ENCODE data around the gene C16orf96. TPM values are rescaled to one million over a fixed set of nuclear protein-coding genes. Genes with fewer than 3 reads are reported as not detected.
"Not testable (repeated sequence)": the region's sequence is repeated elsewhere in the genome, so short reads cannot be mapped to it uniquely, and the experiment has no call there.

Gene C16orf96
- total RNA-seq, 1 experiment from 2014 or later: 0.38 TPM

DNA sequence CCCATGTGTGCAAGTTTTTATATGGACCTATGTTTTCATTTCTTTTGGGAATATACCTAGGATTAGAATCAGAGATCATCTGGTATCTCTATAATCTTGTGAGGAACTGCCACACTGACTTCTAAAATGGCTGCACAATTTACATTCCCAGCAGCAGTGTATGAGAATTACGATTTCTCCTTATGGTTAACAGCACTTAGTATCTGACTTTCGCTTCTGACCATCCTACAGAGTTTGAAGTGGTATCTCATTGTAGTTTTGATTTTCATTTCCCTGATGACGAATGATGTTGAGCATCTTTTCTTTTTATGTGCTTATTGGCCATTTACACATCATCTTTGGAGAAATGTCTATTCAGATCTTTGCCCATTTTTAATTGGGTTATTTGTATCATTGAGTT lies 10.0 kb downstream of the C16orf96 start:
- H3K27me3 ChIP-seq (ENCODE audit: control insufficient read depth, insufficient read depth, low read length): no peaks in the 10 kb centered on the region
- DNase-seq: no peak
- H3K36me3 ChIP-seq (replicated peaks; ENCODE audit: control insufficient read depth, insufficient read depth, low read length): no peaks in the 10 kb centered on the region
- H3K4me3 ChIP-seq (ENCODE audit: insufficient read depth, low read depth, low read length): no peak overlapping the region

DNA sequence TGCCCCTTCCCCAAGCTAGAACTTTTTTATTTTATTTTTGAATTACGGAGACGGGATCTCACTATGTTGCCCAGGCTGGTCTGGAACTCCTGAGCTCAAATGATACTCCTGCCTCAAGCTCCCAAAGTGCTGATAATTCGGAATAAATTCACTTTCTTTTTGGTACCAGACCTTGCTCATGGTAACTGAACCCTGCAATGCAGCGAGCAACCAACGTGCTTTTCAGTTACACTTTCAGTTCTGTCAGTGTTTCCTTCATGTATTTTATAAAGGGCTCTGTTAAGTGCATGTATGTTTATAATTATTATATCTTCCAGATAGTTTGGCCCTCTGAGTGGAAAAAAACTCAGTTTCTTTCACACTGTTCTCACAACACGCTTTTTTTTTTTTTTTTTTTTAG lies 13.9 kb downstream of the C16orf96 start:
- Histone ChIP-seq H3K36me3 (replicated peaks; ENCODE audit: control insufficient read depth, insufficient read depth, low read length) (no peaks in the 10 kb centered on the region), H3K4me3 (ENCODE audit: insufficient read depth, low read depth, low read length) (no peak overlapping the region)
- DNase-seq: no peak

GRCh38 chr16:4570688-4571321 lies 14.7 kb downstream of the C16orf96 start:
- peak; percentile 70 for DNase-seq
- Histone ChIP-seq H3K27me3 (ENCODE audit: control insufficient read depth, insufficient read depth, low read length) (no peaks in the 10 kb centered on the region), H3K36me3 (replicated peaks; ENCODE audit: control insufficient read depth, insufficient read depth, low read length) (no peaks in the 10 kb centered on the region), H3K4me3 (ENCODE audit: insufficient read depth, low read depth, low read length) (no peak overlapping the region)

More for the DNA sequence above, 13.9 kb downstream of the C16orf96 start:
- no peaks in the 10 kb centered on the region for H3K27me3 ChIP-seq (ENCODE audit: control insufficient read depth, insufficient read depth, low read length)

DNA sequence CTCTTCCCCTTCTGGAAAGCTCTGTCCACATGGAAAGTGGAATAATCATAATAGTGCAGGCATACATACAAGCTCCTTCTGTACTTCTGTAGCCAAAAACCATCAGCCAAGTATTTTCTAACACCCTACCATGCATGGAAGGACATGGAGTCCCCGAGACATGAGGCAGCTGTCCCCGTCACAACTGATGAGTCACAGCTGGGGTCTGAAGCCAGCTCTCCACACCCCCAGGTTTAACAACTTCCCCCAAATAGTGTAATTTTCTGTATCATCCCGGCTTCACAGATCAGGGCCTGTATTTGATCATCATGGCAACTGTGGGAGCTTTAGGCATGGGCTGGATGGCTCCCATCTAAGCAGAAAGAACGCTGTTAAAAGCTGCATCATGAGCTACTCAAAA lies 16.6 kb downstream of the C16orf96 start:
- Histone ChIP-seq H3K27me3 (ENCODE audit: control insufficient read depth, insufficient read depth, low read length) (no peaks in the 10 kb centered on the region), H3K4me3 (ENCODE audit: insufficient read depth, low read depth, low read length) (no peak overlapping the region), H3K36me3 (replicated peaks; ENCODE audit: control insufficient read depth, insufficient read depth, low read length) (no peaks in the 10 kb centered on the region)
- no peak for DNase-seq

- H3K4me3 ChIP-seq (ENCODE audit: insufficient read depth, low read depth, low read length); H3K27me3 ChIP-seq (ENCODE audit: control insufficient read depth, insufficient read depth, low read length); DNase-seq; H3K36me3 ChIP-seq (replicated peaks; ENCODE audit: control insufficient read depth, insufficient read depth, low read length): not testable (repeated sequence)
These were observed 17.8 kb downstream of the C16orf96 start for GRCh38 chr16:4573926-4574325.

DNA sequence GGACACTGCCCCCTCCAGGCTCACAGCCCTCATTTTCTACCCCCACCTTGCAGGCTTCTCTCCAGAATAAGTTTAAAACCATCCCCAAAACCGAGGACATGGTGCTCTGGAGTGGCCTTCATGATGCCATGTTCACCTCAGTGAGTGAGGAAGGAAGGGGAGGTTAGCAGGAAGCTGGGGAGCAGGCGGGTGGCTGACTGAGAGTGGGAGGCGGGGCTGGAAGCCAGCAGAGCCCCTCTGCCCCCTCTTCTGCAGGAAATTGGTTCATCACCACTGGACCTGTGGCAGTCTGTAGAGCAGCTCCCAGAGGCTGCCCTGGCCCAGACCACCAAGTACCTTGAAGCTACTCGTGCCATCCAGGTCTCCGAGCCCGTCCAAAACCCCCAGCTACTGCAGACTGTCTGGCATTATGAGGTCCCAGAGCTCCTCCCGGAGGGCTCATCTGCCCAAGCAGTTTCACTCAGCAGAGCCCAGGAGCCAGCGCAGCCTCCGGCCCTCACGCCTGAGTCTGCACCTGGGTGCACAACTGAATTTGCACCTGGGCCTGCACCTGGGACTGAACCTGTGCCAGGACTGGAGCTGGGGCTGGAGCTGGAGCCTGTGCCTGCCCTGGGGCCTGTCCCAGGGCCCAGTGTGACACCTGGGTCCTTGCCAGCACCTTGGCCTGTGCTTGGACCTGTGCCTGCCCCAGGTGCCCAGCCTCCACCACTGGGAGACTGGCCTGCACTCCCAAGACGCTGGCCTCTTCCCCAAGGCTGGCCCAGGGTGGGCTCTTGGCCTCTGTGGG lies 19.0 kb downstream of the C16orf96 start:
- H3K27me3 ChIP-seq (ENCODE audit: control insufficient read depth, insufficient read depth, low read length): no peaks in the 10 kb centered on the region
- no peak overlapping the region for H3K4me3 ChIP-seq (ENCODE audit: insufficient read depth, low read depth, low read length)
- no peaks in the 10 kb centered on the region for H3K36me3 ChIP-seq (replicated peaks; ENCODE audit: control insufficient read depth, insufficient read depth, low read length)
- peak; percentile 81 for DNase-seq

DNA sequence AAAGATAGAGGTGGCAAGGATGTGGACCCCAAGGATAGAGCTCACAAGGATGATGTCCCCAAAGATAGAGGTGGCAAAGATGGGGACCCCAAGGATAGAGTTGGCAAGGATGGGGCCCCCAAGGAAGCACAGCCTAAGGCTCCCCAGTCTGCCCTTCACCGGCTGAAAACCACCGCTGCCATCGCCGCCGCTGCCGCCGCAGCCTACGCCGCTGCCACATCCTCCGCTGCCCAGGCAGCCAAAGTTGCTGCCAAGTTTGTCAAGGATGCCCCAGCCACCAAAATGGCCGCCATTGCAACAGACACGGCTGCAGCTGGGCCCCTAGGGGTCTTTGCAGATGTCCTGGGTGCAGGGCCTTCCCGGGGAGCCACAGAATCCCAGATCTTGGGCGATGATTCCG lies 19.9 kb downstream of the C16orf96 start:
- no peak overlapping the region for H3K4me3 ChIP-seq (ENCODE audit: insufficient read depth, low read depth, low read length)
- no peak for DNase-seq
- H3K36me3 ChIP-seq (replicated peaks; ENCODE audit: control insufficient read depth, insufficient read depth, low read length): no peaks in the 10 kb centered on the region
- no peaks in the 10 kb centered on the region for H3K27me3 ChIP-seq (ENCODE audit: control insufficient read depth, insufficient read depth, low read length)

- no peaks in the 10 kb centered on the region for H3K27me3 ChIP-seq (ENCODE audit: control insufficient read depth, insufficient read depth, low read length)
- DNase-seq: peak; percentile 43
- H3K36me3 ChIP-seq (replicated peaks; ENCODE audit: control insufficient read depth, insufficient read depth, low read length): no peaks in the 10 kb centered on the region
- H3K4me3 ChIP-seq (ENCODE audit: insufficient read depth, low read depth, low read length): no peak overlapping the region
These were observed 22.9 kb downstream of the C16orf96 start for GRCh38 chr16:4578961-4579530.

GRCh38 chr16:4580250-4580649 lies 24.1 kb downstream of the C16orf96 start:
- Histone ChIP-seq H3K36me3 (replicated peaks; ENCODE audit: control insufficient read depth, insufficient read depth, low read length) (no peaks in the 10 kb centered on the region), H3K4me3 (ENCODE audit: insufficient read depth, low read depth, low read length) (no peak overlapping the region), H3K27me3 (ENCODE audit: control insufficient read depth, insufficient read depth, low read length) (no peaks in the 10 kb centered on the region)
- DNase-seq: no peak

- Histone ChIP-seq H3K36me3 (replicated peaks; ENCODE audit: control insufficient read depth, insufficient read depth, low read length) (no peaks in the 10 kb centered on the region), H3K27me3 (ENCODE audit: control insufficient read depth, insufficient read depth, low read length) (no peaks in the 10 kb centered on the region), H3K4me3 (ENCODE audit: insufficient read depth, low read depth, low read length) (no peak overlapping the region)
- DNase-seq: no peak
These were observed 27.8 kb downstream of the C16orf96 start for GRCh38 chr16:4583906-4584305.

GRCh38 chr16:4586291-4586690 lies 30.2 kb downstream of the C16orf96 start:
- no peaks in the 10 kb centered on the region for H3K36me3 ChIP-seq (replicated peaks; ENCODE audit: control insufficient read depth, insufficient read depth, low read length)
- H3K4me3 ChIP-seq (ENCODE audit: insufficient read depth, low read depth, low read length): no peak overlapping the region
- H3K27me3 ChIP-seq (ENCODE audit: control insufficient read depth, insufficient read depth, low read length): no peaks in the 10 kb centered on the region
- DNase-seq: peak; percentile 13

DNA sequence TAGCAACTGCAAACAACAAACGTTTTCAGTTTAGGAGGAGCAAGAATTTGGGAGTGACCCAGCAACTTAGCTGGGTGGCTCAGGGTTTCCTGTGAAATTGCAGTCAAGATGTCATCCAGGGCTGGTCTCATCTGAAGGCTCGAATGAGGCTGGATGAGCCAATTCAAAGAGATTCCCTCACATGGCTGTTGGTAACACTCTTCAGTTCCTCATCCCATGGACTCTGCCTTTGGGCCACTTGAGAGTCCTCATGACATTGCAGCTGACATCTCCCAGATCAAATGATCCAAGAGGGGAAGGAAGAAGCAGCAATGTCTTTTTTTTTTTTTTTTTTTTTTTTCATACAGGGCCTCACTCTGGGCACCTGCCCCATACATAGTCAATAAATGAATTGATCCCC lies 32.2 kb downstream of the C16orf96 start:
- H3K4me3 ChIP-seq (ENCODE audit: insufficient read depth, low read depth, low read length): no peak overlapping the region
- DNase-seq: no peak
- no peaks in the 10 kb centered on the region for H3K36me3 ChIP-seq (replicated peaks; ENCODE audit: control insufficient read depth, insufficient read depth, low read length)
- no peaks in the 10 kb centered on the region for H3K27me3 ChIP-seq (ENCODE audit: control insufficient read depth, insufficient read depth, low read length)

DNA sequence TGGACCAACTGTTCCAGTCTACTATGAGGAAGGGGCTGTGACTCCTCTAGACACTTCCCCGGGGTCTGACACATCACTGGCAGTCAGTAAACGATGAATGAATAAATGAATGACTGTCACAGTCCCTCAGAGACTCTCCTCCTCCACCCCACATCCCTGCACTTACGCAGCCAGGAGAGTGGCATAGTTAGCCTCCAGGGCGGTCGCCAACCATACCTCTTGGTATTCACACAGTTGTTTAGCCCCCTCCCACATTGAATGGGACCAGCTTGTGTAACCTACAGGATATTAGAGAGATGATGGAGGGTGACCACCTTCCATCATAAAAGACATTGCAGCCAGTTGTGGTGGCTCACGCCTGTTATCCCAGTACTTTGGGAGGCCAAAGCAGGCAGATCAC lies 32.8 kb downstream of the C16orf96 start:
- H3K27me3 ChIP-seq (ENCODE audit: control insufficient read depth, insufficient read depth, low read length): no peaks in the 10 kb centered on the region
- H3K4me3 ChIP-seq (ENCODE audit: insufficient read depth, low read depth, low read length): no peak overlapping the region
- no peaks in the 10 kb centered on the region for H3K36me3 ChIP-seq (replicated peaks; ENCODE audit: control insufficient read depth, insufficient read depth, low read length)
- DNase-seq: no peak

- no peak overlapping the region for H3K4me3 ChIP-seq (ENCODE audit: insufficient read depth, low read depth, low read length)
- H3K27me3 ChIP-seq (ENCODE audit: control insufficient read depth, insufficient read depth, low read length): no peaks in the 10 kb centered on the region
- no peaks in the 10 kb centered on the region for H3K36me3 ChIP-seq (replicated peaks; ENCODE audit: control insufficient read depth, insufficient read depth, low read length)
- DNase-seq: peak; percentile 15
These were observed 35.1 kb downstream of the C16orf96 start for GRCh38 chr16:4591191-4591590.
